Measurements from ENCODE around the gene ZNF366. TPM values are rescaled to one million over a fixed set of nuclear protein-coding genes. Genes with fewer than 3 reads are reported as not detected.

The ZNF366 gene
- total RNA-seq, 1 experiment from 2014 or later, result not detected

GRCh38 chr5:72441094-72441723, 66.0 kb downstream of the ZNF366 start (continued):
- TF ChIP-seq ZBTB33 (IDR thresholded peaks at IDR 0.05; ENCODE audit: extremely low read depth, insufficient replicate concordance, low read length) (no peak), CEBPB (IDR thresholded peaks at IDR 0.05; ENCODE audit: low read depth) (no peak), POLR2A (IDR thresholded peaks at IDR 0.05; ENCODE audit: borderline replicate concordance, extremely low read depth, insufficient read depth, insufficient read length) (no peak)

GRCh38 chr5:72440207-72440638, 67.0 kb downstream of the ZNF366 start:
- Histone ChIP-seq H3K79me2 (ENCODE audit: insufficient read depth, low read length) (no peaks in the 10 kb centered on the region), H3K27me3 (ENCODE audit: insufficient read depth, low read length) (no peaks in the 10 kb centered on the region), H3K9me3 (ENCODE audit: control insufficient read depth in 1 of 2, insufficient read depth in 1 of 2, low read depth in 1 of 2, low read length in 2 of 2) (no peaks in the 10 kb centered on the region), H3K4me2 (ENCODE audit: low read length) (no peak overlapping the region), H4K20me1 (ENCODE audit: insufficient read depth) (no peaks in the 10 kb centered on the region), H3K4me3 (replicated peaks in 1 of 2; ENCODE audit: low read depth in 1 of 2, low read length in 2 of 2) (no peak overlapping the region), H2AFZ (ENCODE audit: low read depth, low read length, poor library complexity, severe bottlenecking) (no peak overlapping the region), H3K27ac (ENCODE audit: low read depth, low read length) (no peak overlapping the region), H3K9ac (ENCODE audit: low read length) (no peak overlapping the region), H3K4me1 (ENCODE audit: control insufficient read depth in 1 of 2, insufficient read depth in 2 of 2, low read length in 2 of 2) (peaks cover 0 to 10% of the 10 kb centered on the region in 2 experiments; a peak in 2 of 4 replicates), H3K9me2 (ENCODE audit: insufficient read depth) (no peaks in the 10 kb centered on the region), H3K36me3 (ENCODE audit: control insufficient read depth in 1 of 2, insufficient read depth in 2 of 2, low read length in 2 of 2) (no peaks in the 10 kb centered on the region)
- BruUV-seq (replicated peaks), result no TSS peak
- ChIA-PET RAD21 (ENCODE audit: low non-redundant PET in 1 of 2, low total read pairs in 2 of 2, uncharacterized antibody in 2 of 2, unreplicated experiment in 2 of 2) (no interaction called here), CTCF (no interaction called here), POLR2A (no interaction called here)
- intact Hi-C loops (cut with micrococcal nuclease), result no loop called here
- ATAC-seq (no peak), DNase-seq (ENCODE audit: low read depth, low spot score) (no peak)
- TF ChIP-seq POLR2A (IDR thresholded peaks at IDR 0.05; ENCODE audit: borderline replicate concordance, extremely low read depth, insufficient read depth, insufficient read length) (no peak), SIN3A (IDR thresholded peaks at IDR 0.05; ENCODE audit: low read depth) (no peak), ATF3 (IDR thresholded peaks at IDR 0.05) (no peak), EGR1 (IDR thresholded peaks at IDR 0.05; ENCODE audit: low read depth) (no peak), RAD21 (IDR thresholded peaks at IDR 0.05; ENCODE audit: low read depth) (no peak), TCF7L2 (IDR thresholded peaks at IDR 0.05; ENCODE audit: borderline replicate concordance, extremely low read depth, insufficient read depth, insufficient read length) (no peak), ELF1 (IDR thresholded peaks at IDR 0.05; ENCODE audit: borderline replicate concordance, low read depth) (no peak), POLR2AphosphoS5 (IDR thresholded peaks at IDR 0.05; ENCODE audit: low read depth, low read length) (no peak), FOSL1 (IDR thresholded peaks at IDR 0.05; ENCODE audit: low read depth) (no peak), REST (IDR thresholded peaks at IDR 0.05; ENCODE audit: low read depth) (no peak), ZBTB33 (IDR thresholded peaks at IDR 0.05; ENCODE audit: extremely low read depth, insufficient replicate concordance, low read length) (no peak), CTCF (IDR thresholded peaks at IDR 0.05 in 2 of 3, conservative IDR thresholded peaks at IDR 0.05 in 1 of 3; ENCODE audit: borderline replicate concordance in 1 of 3, insufficient read depth in 1 of 3, low read depth in 2 of 3, low read length in 2 of 3) (no peak), CEBPB (IDR thresholded peaks at IDR 0.05; ENCODE audit: low read depth) (no peak)
